Measurements from ENCODE around the gene KLRD1. TPM values are rescaled to one million over a fixed set of nuclear protein-coding genes. Genes with fewer than 3 reads are reported as not detected.

The KLRD1 gene
- total and polyA plus RNA-seq, 10 donors, result 1.7 to 60.3 (median 29.0) TPM

GRCh38 chr12:10362828-10363657 is 55.4 kb downstream of the KLRD1 start:
- no peak for TF ChIP-seq POLR2A (IDR thresholded peaks at IDR 0.05)
- no peak for TF ChIP-seq CTCF (IDR thresholded peaks at IDR 0.05 in 8 of 11, conservative IDR thresholded peaks at IDR 0.05 in 3 of 11)
- TF ChIP-seq POLR2AphosphoS5 (IDR thresholded peaks at IDR 0.05), result no peak
- H3K9me3 ChIP-seq, result peaks cover 0 to 7% (median 0%) of the 10 kb centered on the region in 8 donors
- H3K27ac ChIP-seq, result peak overlapping the region; percentile 79 to 98 (median 94)
- WGBS, 5 donors, result 54 to 64% (median 57%) methylated on average over 9 of the region's 9 CpGs
- H3K4me3 ChIP-seq, result peak overlapping the region in 1 of 8 donors; percentile 80
- intact Hi-C loops (cut with DNase I; ENCODE audit: low total_unique reads), result no loop called here
- H3K4me1 ChIP-seq, result peaks cover 8 to 50% (median 28%) of the 10 kb centered on the region in 6 donors
- no peaks in the 10 kb centered on the region for H3K36me3 ChIP-seq
- no peaks in the 10 kb centered on the region for H3K27me3 ChIP-seq (replicated peaks in 1 of 7)
- DNase-seq, result no peak

- Histone ChIP-seq H3K27me3 (replicated peaks in 1 of 7) (no peaks in the 10 kb centered on the region), H3K36me3 (no peaks in the 10 kb centered on the region), H3K9me3 (peaks cover 0 to 10% (median 0%) of the 10 kb centered on the region in 8 donors), H3K27ac (peak overlapping the region; percentile 79 to 98 (median 94)), H3K4me1 (peaks cover 8 to 54% (median 28%) of the 10 kb centered on the region in 6 donors), H3K4me3 (peak overlapping the region in 5 of 8 donors; percentile 58 to 80 (median 60))
- intact Hi-C loops (cut with DNase I; ENCODE audit: low total_unique reads), result no loop called here
- TF ChIP-seq CTCF (IDR thresholded peaks at IDR 0.05 in 8 of 11, conservative IDR thresholded peaks at IDR 0.05 in 3 of 11) (no peak), POLR2AphosphoS5 (IDR thresholded peaks at IDR 0.05) (no peak), POLR2A (IDR thresholded peaks at IDR 0.05) (no peak)
- 60 to 74% (median 70%) methylated on average over 5 of the region's 5 CpGs for WGBS, 5 donors
- DNase-seq, result no peak
Observed at GRCh38 chr12:10363658-10363913, 55.9 kb downstream of the KLRD1 start.

- Histone ChIP-seq H3K27ac (peak overlapping the region; percentile 79 to 98 (median 94)), H3K27me3 (replicated peaks in 1 of 7) (no peaks in the 10 kb centered on the region), H3K4me1 (peaks cover 8 to 60% (median 28%) of the 10 kb centered on the region in 6 donors), H3K36me3 (no peaks in the 10 kb centered on the region), H3K9me3 (peaks cover 0 to 10% (median 0%) of the 10 kb centered on the region in 8 donors), H3K4me3 (peak overlapping the region; percentile 48 to 80 (median 60))
- DNase-seq, result peak; percentile 82
- TF ChIP-seq POLR2AphosphoS5 (IDR thresholded peaks at IDR 0.05) (peak in 2 of 3 donors; percentile 29 to 64), POLR2A (IDR thresholded peaks at IDR 0.05) (peak in 1 of 3 donors; percentile 33), CTCF (IDR thresholded peaks at IDR 0.05 in 8 of 11, conservative IDR thresholded peaks at IDR 0.05 in 3 of 11) (no peak)
- intact Hi-C loops (cut with DNase I; ENCODE audit: low total_unique reads), result no loop called here
- WGBS, 5 donors, result 13 to 24% (median 22%) methylated on average over 17 to 19 of the region's 19 CpGs
Observed at GRCh38 chr12:10363914-10364814, 56.5 kb downstream of the KLRD1 start.
